Raji (cell line): Measurements from ENCODE around the gene NNMT.

Source experiments
- POLR2A ChIP-seq: IDR thresholded peaks from 2 replicates; pipeline ENCODE4 v1.6.1; 2011; ENCODE audit warnings: low read depth, low read length, control low read depth; ENCODE audit not compliant: insufficient read depth

NNMT gene

GRCh38 chr11:114259124-114259526, 37.1 kb upstream of the NNMT start:
- TF ChIP-seq POLR2A: no peak

DNA sequence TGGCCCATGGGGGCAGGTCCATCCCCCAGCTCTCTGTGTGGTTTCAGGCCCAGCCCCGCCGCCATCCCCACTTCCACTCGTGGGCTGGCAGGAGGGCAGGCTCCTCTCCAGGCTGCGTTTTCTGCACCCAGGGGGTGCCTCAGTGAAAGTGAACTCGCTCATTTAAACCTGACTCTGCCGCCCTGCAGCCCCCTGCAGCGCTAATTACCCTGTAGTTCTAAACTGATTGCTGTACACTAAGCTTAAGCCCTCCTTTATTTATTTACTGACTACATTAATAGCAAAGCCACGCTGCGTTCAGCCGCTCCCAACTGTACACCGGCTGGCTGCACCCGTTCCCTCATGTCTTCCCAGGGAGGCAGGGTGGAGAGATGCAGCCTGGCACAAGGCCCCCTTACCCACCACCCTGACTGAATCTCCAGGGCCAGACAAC, 36.6 kb upstream of the NNMT start:
- TF ChIP-seq POLR2A: no peak

- no peak for TF ChIP-seq POLR2A
Observed at GRCh38 chr11:114260077-114260476, 36.1 kb upstream of the NNMT start.

DNA sequence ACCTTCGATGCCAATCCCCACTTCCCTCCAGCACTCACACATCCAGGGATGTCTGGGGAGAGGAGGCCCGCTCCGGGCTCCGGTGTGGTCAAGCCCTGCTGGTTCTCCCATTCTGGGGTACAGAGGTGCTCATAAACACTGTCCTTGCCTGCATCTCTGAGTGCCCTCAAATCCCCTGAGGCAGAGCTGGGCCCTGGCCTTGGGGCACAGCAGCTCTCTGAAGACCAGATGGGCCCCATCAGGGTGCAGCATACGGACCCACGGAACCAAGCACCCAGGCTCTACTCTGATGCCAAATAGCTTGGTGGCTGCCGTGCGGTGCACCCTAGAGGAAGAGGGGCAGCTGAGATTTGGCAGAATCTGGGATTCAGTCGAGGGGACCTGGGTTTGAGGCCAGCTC, 35.7 kb upstream of the NNMT start:
- TF ChIP-seq POLR2A: no peak

GRCh38 chr11:114261791-114262190, 34.4 kb upstream of the NNMT start:
- no peak for TF ChIP-seq POLR2A

DNA sequence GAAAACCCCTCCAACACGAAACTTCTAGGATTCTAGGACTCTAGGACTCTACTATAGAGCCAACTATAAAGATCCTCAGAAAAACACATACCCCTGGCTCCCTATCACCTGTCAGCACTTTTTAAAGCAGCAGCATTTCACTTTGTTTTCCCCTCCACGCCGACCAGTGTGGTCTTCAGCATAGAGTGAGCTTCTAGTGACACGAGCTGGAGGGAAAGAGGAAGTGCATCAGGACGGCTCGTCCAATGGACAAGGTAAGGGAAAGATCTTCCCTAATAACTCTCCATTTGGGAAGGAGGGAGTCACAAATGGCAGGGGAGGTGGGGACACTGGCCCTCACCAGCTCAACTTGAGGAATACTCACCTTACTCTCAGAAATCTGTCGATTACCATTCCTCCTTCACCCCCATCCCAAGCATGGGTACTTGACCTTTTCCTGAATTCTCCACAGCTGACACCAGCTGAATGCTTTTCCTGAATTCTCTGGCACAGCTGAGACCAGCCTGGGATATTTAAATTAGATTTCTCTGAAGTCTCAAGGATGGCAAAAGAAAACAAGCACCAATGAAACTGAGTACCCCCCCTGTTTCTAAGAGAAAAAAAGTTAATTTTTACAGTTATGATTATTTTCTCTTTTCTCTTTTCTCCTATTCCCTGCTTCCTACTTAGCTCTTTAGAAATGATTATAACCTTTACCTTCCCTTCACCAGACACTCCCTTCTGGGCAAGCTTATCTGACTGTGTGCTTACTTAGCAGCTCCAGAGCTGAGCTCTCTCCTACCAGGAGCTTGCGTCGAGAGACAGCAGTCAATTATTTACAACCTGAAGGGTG, 33.3 kb upstream of the NNMT start:
- no peak for TF ChIP-seq POLR2A

- no peak for TF ChIP-seq POLR2A
Observed at GRCh38 chr11:114263513-114264170, 32.6 kb upstream of the NNMT start.

DNA sequence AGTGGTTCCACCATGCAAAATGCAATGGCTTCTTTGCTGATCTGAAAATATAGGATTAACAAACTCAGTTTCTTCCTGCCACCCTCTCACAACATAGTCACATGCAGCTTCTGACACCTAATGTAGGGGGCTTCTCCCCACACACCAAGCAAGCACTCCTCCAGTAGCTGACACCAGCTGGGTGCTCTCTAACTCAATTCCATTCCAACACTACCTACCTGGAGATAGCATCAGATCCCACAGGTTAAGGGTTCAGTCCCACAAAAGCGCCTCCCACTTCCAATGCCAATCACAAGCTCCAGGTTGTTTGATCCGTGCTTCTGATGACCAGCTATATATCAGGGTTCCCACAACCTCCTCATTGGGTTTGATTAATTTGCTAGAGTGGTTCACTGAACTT, 31.8 kb upstream of the NNMT start:
- no peak for TF ChIP-seq POLR2A

DNA sequence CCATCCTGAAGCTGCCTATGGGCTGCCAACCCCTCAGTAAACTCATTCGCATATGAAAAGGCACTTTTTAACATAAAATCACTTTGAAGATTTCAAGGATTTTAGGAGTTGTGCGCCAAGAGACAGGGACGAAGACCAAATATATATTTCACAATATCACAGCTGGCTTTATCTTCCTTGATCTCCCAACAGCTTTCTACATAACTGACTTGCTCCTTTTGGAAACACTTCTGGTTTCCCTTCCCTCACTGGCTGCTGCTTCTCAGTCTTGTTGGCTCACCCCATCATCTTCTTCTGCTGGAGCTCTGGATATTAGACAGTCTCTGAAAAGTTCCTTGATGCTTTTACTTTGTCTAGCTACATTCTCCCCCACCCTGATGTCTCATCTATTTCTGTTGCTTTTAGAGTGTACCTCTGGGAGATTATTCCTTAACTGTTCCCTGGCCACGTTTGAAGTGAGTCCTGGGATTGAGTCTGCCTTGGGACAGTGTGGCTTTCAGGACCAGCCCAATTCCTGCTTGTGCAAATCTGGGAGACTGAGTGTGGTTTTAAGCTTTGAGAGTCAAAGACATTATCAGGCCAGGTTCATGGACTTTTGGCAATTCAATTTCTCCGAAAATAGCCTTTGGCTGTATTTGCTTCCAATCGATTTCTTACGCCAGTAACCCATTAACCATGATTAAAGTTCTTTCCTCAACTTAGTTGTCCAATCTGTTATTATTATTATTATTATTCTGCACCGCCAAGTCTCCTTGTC, 30.9 kb upstream of the NNMT start:
- no peak for TF ChIP-seq POLR2A

GRCh38 chr11:114269498-114269897, 26.7 kb upstream of the NNMT start:
- TF ChIP-seq POLR2A: no peak

DNA sequence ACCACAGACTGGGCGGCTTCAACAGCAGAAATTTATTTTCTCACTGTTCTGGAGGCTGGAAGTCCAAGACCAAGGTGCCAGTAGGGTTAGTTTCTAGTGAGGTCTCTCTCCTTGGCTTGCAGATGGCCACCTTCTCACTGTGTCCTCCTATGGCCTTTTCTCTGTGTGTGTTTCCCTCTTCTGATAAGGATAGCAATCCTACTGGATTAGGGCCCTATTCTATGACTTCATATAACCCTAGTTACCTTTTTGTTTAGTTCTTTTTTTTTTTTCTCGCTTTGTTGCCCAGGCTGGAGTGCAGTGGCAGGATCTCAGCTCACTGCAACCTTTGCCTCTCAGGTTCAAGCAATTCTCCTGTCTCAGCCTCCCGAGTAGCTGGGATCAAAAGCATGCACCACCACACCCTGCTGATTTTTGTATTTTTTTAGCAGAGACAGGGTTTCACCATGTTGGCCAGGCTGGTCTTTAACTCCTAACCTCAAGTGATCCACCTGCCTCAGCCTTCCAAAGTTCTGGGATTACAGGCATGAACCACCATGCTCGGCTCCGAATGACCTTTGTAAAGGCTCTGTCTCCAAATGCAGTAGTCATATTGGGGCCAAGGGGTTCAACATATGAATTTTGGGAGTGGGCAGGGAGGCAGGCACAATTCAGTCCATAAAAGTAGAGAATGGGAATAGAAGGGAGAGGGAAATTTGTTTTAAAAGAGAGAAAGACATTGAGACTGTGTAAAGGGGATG, 25.5 kb upstream of the NNMT start:
- TF ChIP-seq POLR2A: no peak

GRCh38 chr11:114271316-114271715, 24.9 kb upstream of the NNMT start:
- TF ChIP-seq POLR2A: no peak

DNA sequence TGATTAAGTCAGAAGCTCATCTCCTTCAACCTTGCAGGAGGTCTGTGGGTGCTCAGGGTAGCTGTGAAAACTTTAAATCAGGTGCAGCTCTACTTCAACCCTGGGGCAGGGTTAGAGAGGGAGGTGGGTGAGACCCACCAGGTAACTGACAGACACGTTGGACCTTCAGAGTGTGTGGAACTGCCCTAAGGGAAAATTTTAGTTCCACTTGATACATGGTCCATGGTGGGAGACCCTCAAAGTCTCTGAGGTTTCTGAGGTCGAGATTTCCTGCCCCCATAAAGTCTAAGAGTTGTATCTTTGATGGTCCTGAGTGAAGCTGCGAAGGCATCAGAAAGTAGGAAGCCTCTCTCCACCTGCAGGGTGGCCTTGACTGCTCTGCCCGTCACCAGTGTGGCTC, 23.9 kb upstream of the NNMT start:
- TF ChIP-seq POLR2A: no peak

GRCh38 chr11:114273071-114273470, 23.1 kb upstream of the NNMT start:
- no peak for TF ChIP-seq POLR2A
